HepG2 (cell line): ENCODE results near the gene NOL4L. TPM values are rescaled to one million over a fixed set of nuclear protein-coding genes. Genes with fewer than 3 reads are reported as not detected.
A peak's percentile ranks its signal among the peaks of the same experiment; 100 is the strongest.

Experiments
- ATAC-seq: fragments of 200-7000 bp; cut with Tn5 transposase; 3 replicates; pipeline ENCODE4 v1.9.1; 2020; ENCODE audit warnings: mild to moderate bottlenecking, moderate library complexity
- BruUV-seq: library from RNA; stranded (reverse); fragments of 400-500 nt; replicated peaks from 2 replicates; lab custom pipeline; 2021; lab: Mats Ljungman, UMichigan
- CTCF ChIA-PET: fragments of 300-600 bp; formaldehyde crosslinking; extraction: SDS; loops from one replicate; lab custom pipeline; 2021; ENCODE audit warnings: low total read pairs, inconsistent platforms, low intra/inter-chr PET ratio; lab: Yijun Ruan, JAX
- POLR2A ChIA-PET: fragments of 350-600 bp; sonication (Branson Sonifier 250); formaldehyde crosslinking; loops from one replicate; lab custom pipeline; 2020; ENCODE audit warnings: antibody characterized with exemption, inconsistent platforms; lab: Yijun Ruan, JAX
- DNase-seq: peaks from one replicate; pipeline ENCODE4 v3.0.0-alpha.2; 2015; ENCODE audit warnings: low spot score
- FAIRE-seq: peaks from 3 replicates; lab custom pipeline; 2011; peaks lifted over from hg19 to GRCh38; lab: Jason Lieb, UNC
- H2AFZ ChIP-seq: one replicate; pipeline ENCODE4 v1.6.1; 2011; ENCODE audit warnings: low read length, inconsistent platforms
- H3K27ac ChIP-seq: fragments of 300-600 bp; 3 replicates; pipeline ENCODE4 v1.8.0; 2011; ENCODE audit warnings: mixed run types, mild to moderate bottlenecking, mixed read lengths, low read length, inconsistent platforms; ENCODE audit not compliant: insufficient read depth; ENCODE audit errors: extremely low read length
- H3K27me3 ChIP-seq, 2 experiments: fragments of 200-600 bp in 1 of 2; 2 replicates in 1 of 2; 3 replicates in 1 of 2; pipeline versions ENCODE4 v1.6.0 to v1.8.0; 2011; ENCODE audit warnings: low read length in 2 of 2, mild to moderate bottlenecking in 2 of 2, moderate library complexity in 2 of 2, inconsistent platforms in 1 of 2; ENCODE audit not compliant: insufficient read depth in 2 of 2, control insufficient read depth in 1 of 2
- H3K36me3 ChIP-seq, 2 experiments: fragments of 200-600 bp in 1 of 2; replicated peaks in 1 of 2; 2 replicates in 1 of 2; 3 replicates in 1 of 2; pipeline versions ENCODE4 v1.5.1 to v1.8.0; 2011; ENCODE audit warnings: low read length in 2 of 2, inconsistent platforms in 1 of 2; ENCODE audit not compliant: insufficient read depth in 2 of 2, control insufficient read depth in 1 of 2
- H3K4me1 ChIP-seq: 2 replicates; pipeline ENCODE4 v1.5.1; 2012; ENCODE audit warnings: low read length, inconsistent platforms; ENCODE audit not compliant: insufficient read depth
- H3K4me2 ChIP-seq: 2 replicates; pipeline ENCODE4 v1.6.0; 2011; ENCODE audit warnings: low read depth, low read length, inconsistent platforms
- H3K4me3 ChIP-seq, 3 experiments: fragments of 200-600 bp in 1 of 3; sonication (generic), shearing (Covaris generic) in 1 of 3; replicated peaks in 1 of 3; 2 replicates each; pipeline ENCODE4 v1.5.1; 2011 to 2016; ENCODE audit warnings: low read length in 3 of 3, inconsistent platforms in 2 of 3, low read depth in 2 of 3, mild to moderate bottlenecking in 2 of 3, control low read depth in 1 of 3, mixed read lengths in 1 of 3; ENCODE audit not compliant: insufficient read depth in 1 of 3
- H3K79me2 ChIP-seq: one replicate; pipeline ENCODE4 v1.6.1; 2011; ENCODE audit warnings: low read length, inconsistent platforms; ENCODE audit not compliant: insufficient read depth
- H3K9ac ChIP-seq: 2 replicates; pipeline ENCODE4 v1.6.0; 2011; ENCODE audit warnings: mild to moderate bottlenecking, low read depth, low read length, inconsistent platforms; ENCODE audit not compliant: insufficient read depth
- H3K9me3 ChIP-seq: 2 replicates; pipeline ENCODE4 v1.5.1; 2012; ENCODE audit warnings: mild to moderate bottlenecking, low read length
- H4K20me1 ChIP-seq: 2 replicates; pipeline ENCODE4 v1.6.0; 2011; ENCODE audit warnings: inconsistent platforms, mild to moderate bottlenecking, low read length, moderate library complexity; ENCODE audit not compliant: insufficient read depth
- ATF3 ChIP-seq: sonication (generic); formaldehyde crosslinking; IDR thresholded peaks from 2 replicates; pipeline ENCODE4 v1.4.0; 2020; ENCODE audit warnings: missing genetic modification reagents
- BORCS8-MEF2B ChIP-seq: sonication (generic); formaldehyde crosslinking; IDR thresholded peaks from 2 replicates; pipeline ENCODE4 v1.8.0; 2022; ENCODE audit warnings: mild to moderate bottlenecking, missing genetic modification reagents
- ESRRA ChIP-seq: sonication (generic); formaldehyde crosslinking; IDR thresholded peaks from 2 replicates; pipeline ENCODE4 v1.5.1; 2020; ENCODE audit warnings: mild to moderate bottlenecking, low read depth, missing genetic modification reagents
- FOXA3 ChIP-seq: IDR thresholded peaks from 2 replicates; pipeline ENCODE4 v1.6.1; 2016; ENCODE audit warnings: missing genetic modification reagents, missing compliant biosample characterization
- GZF1 ChIP-seq: sonication (generic); formaldehyde crosslinking; IDR thresholded peaks from 2 replicates; pipeline ENCODE4 v1.5.1; 2020; ENCODE audit warnings: mild to moderate bottlenecking, missing genetic modification reagents
- KLF13 ChIP-seq: sonication (generic); formaldehyde crosslinking; IDR thresholded peaks from 2 replicates; pipeline ENCODE4 v1.4.0; 2020; ENCODE audit warnings: mild to moderate bottlenecking, missing genetic modification reagents
- PHF8 ChIP-seq: sonication (generic); formaldehyde crosslinking; IDR thresholded peaks from 2 replicates; pipeline ENCODE4 v1.5.0; 2020; ENCODE audit warnings: missing genetic modification reagents
- STAG1 ChIP-seq: sonication (generic); formaldehyde crosslinking; IDR thresholded peaks from 2 replicates; pipeline ENCODE4 v1.4.0; 2020; ENCODE audit warnings: missing genetic modification reagents
- ZC3H13 ChIP-seq: sonication (generic); formaldehyde crosslinking; IDR thresholded peaks from 2 replicates; pipeline ENCODE4 v1.8.1; 2023; ENCODE audit warnings: mild to moderate bottlenecking, missing genetic modification reagents, moderate library complexity
- ZNF282 ChIP-seq: fragments of 450-650 bp; IDR thresholded peaks from 2 replicates; pipeline ENCODE4 v1.6.1; 2018; ENCODE audit not compliant: partially characterized antibody
- ZNF337 ChIP-seq: sonication (generic); formaldehyde crosslinking; IDR thresholded peaks from 2 replicates; pipeline ENCODE4 v1.5.1; 2020; ENCODE audit warnings: missing genetic modification reagents, low read depth, mild to moderate bottlenecking, borderline replicate concordance
- ZNF670 ChIP-seq: sonication (generic); formaldehyde crosslinking; IDR thresholded peaks from 2 replicates; pipeline ENCODE4 v1.8.0; 2022; ENCODE audit warnings: mild to moderate bottlenecking, missing genetic modification reagents, borderline replicate concordance
- ZNF761 ChIP-seq: sonication (generic); formaldehyde crosslinking; conservative IDR thresholded peaks from 2 replicates; pipeline ENCODE4 v1.4.0; 2020; ENCODE audit warnings: mild to moderate bottlenecking, missing genetic modification reagents
- ZNF782 ChIP-seq: sonication (generic); formaldehyde crosslinking; IDR thresholded peaks from 2 replicates; pipeline ENCODE4 v1.4.0; 2020; ENCODE audit warnings: missing genetic modification reagents, mild to moderate bottlenecking, borderline replicate concordance
- WGBS: methylation state at CpG from one replicate; pipeline ENCODE4 v1.1.6; 2017; ENCODE audit warnings: low lambda C conversion rate; 5-methylcytosine and 5-hydroxymethylcytosine counted together
- in situ Hi-C: cut with HindIII; loops from 2 replicates; pipeline ENCODE4 v1.10.0; 2017; ENCODE audit warnings: low pct_unique_long_range_greater_than_20kb; ENCODE audit not compliant: extremely low pct_ligation_motif_present
- intact Hi-C: fragments of 100-400 bp; cut with micrococcal nuclease; formaldehyde crosslinking; loops from one replicate; pipeline ENCODE4 v1.10.0; 2022; ENCODE audit not compliant: unreplicated experiment
- polyA plus RNA-seq, 8 experiments: library from polyadenylated mRNA; depleted of rRNA in 3 of 8; stranded (reverse) in 7 of 8; unstranded in 1 of 8; fragments of >200 nt; fragmentation: Illumina TruSeq in 4 of 8; extraction: Trizol in 4 of 8; gene quantifications; 2 replicates each; pipeline versions ENCODE4 v1.2.1 to v1.2.3, GENCODE V29; 2011 to 2016; ENCODE audit warnings: low read depth in 4 of 8, missing spikeins in 1 of 8, mixed read lengths in 1 of 8; ENCODE audit not compliant: insufficient read depth in 1 of 8
- total RNA-seq, 5 experiments: library from RNA; depleted of rRNA; stranded (reverse); fragments of >200 nt; fragmentation: Illumina TruSeq; extraction: Trizol; gene quantifications; 2 replicates each; pipeline ENCODE4 v1.2.3, GENCODE V29; 2016; ENCODE audit warnings: low read depth in 1 of 5
- TF ChIP-seq, protein P1 (sequence below): sonication (generic); formaldehyde crosslinking; IDR thresholded peaks from 2 replicates; pipeline ENCODE4 v1.8.1; 2023; ENCODE audit warnings: missing genetic modification reagents, inconsistent platforms, borderline replicate concordance

The NOL4L gene
- total and polyA plus RNA-seq, 2 of the 13 experiments (the other 11 are each of a cell fraction or from before 2014, with no cell fraction given): 16.6 to 35.4 TPM

GRCh38 chr20:32396646-32397160 is 188.4 kb downstream of the NOL4L start:
- TSS peak; percentile 18 for BruUV-seq
- POLR2A ChIA-PET: no interaction called here
- in situ Hi-C loops (no loop called here), intact Hi-C loops (no loop called here)
- no peak overlapping the region for H3K9ac ChIP-seq
- H2AFZ ChIP-seq: no peak overlapping the region
- H3K36me3 ChIP-seq: peaks cover 16 to 43% of the 10 kb centered on the region in 2 experiments
- no peak for TF ChIP-seq ZNF782 (CRISPR knock-in tag)
- TF ChIP-seq, protein P1, sequence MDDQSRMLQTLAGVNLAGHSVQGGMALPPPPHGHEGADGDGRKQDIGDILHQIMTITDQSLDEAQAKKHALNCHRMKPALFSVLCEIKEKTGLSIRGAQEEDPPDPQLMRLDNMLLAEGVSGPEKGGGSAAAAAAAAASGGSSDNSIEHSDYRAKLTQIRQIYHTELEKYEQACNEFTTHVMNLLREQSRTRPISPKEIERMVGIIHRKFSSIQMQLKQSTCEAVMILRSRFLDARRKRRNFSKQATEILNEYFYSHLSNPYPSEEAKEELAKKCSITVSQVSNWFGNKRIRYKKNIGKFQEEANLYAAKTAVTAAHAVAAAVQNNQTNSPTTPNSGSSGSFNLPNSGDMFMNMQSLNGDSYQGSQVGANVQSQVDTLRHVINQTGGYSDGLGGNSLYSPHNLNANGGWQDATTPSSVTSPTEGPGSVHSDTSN: no peak
- no peak for TF ChIP-seq PHF8 (CRISPR knock-in tag)
- no peak for TF ChIP-seq ESRRA (CRISPR knock-in tag)
- no peak for TF ChIP-seq KLF13 (CRISPR knock-in tag)
- TF ChIP-seq BORCS8-MEF2B (CRISPR knock-in tag): no peak
- TF ChIP-seq ZNF761 (CRISPR knock-in tag): no peak
- H3K4me2 ChIP-seq: no peak overlapping the region
- WGBS: 88% methylated on average over 3 of the region's 3 CpGs
- no peaks in the 10 kb centered on the region for H3K27me3 ChIP-seq
- FAIRE-seq (no peak), DNase-seq (no peak), ATAC-seq (no peak)
- H3K27ac ChIP-seq: no peak overlapping the region
- H3K9me3 ChIP-seq: no peaks in the 10 kb centered on the region
- no peaks in the 10 kb centered on the region for H3K4me1 ChIP-seq
- peaks cover 86% of the 10 kb centered on the region for H3K79me2 ChIP-seq
- CTCF ChIA-PET: no interaction called here
- no peak overlapping the region for H3K4me3 ChIP-seq
- H4K20me1 ChIP-seq: peaks cover 29% of the 10 kb centered on the region; the same call in 1 of the 2 replicates

GRCh38 chr20:32395066-32395465 is 190.1 kb downstream of the NOL4L start:
- BruUV-seq: no TSS peak
- intact Hi-C loops: no loop called here
- Histone ChIP-seq H3K27me3 (no peaks in the 10 kb centered on the region), H3K79me2 (peaks cover 88% of the 10 kb centered on the region)
- TF ChIP-seq STAG1 (CRISPR knock-in tag) (no peak), GZF1 (CRISPR knock-in tag) (no peak), ZNF282 (no peak), ATF3 (CRISPR knock-in tag) (no peak), FOXA3 (CRISPR knock-in tag) (no peak), ZNF337 (CRISPR knock-in tag) (no peak), ZNF670 (CRISPR knock-in tag) (no peak), ZC3H13 (CRISPR knock-in tag) (no peak)
- TF ChIP-seq, all 625 proteins: peak for 0
- ATAC-seq (no peak), FAIRE-seq (no peak), DNase-seq (no peak)
- Histone ChIP-seq H4K20me1 (peaks cover 36% of the 10 kb centered on the region), H3K4me3 (no peak overlapping the region), H2AFZ (no peak overlapping the region), H3K36me3 (peaks cover 19 to 43% of the 10 kb centered on the region in 2 experiments), H3K27ac (no peak overlapping the region), H3K4me2 (no peak overlapping the region), H3K9ac (no peak overlapping the region), H3K4me1 (peaks cover 13% of the 10 kb centered on the region; the same call in 1 of the 2 replicates), H3K9me3 (no peaks in the 10 kb centered on the region)
- ChIA-PET CTCF (no interaction called here), POLR2A (interaction anchor here (1.4 kb wide), 1 partner anchor 37 kb away, joined by 3 read pairs; the partner anchor contains the start of gene ASXL1)
- 96% methylated on average over 3 of the region's 3 CpGs for WGBS
- in situ Hi-C loops: no loop called here
